Measurements from ENCODE around the gene RNF14.

GRCh38 chr5:141929398-141930058 lies 39.4 kb upstream of the RNF14 start:
- TF ChIP-seq, protein P1, sequence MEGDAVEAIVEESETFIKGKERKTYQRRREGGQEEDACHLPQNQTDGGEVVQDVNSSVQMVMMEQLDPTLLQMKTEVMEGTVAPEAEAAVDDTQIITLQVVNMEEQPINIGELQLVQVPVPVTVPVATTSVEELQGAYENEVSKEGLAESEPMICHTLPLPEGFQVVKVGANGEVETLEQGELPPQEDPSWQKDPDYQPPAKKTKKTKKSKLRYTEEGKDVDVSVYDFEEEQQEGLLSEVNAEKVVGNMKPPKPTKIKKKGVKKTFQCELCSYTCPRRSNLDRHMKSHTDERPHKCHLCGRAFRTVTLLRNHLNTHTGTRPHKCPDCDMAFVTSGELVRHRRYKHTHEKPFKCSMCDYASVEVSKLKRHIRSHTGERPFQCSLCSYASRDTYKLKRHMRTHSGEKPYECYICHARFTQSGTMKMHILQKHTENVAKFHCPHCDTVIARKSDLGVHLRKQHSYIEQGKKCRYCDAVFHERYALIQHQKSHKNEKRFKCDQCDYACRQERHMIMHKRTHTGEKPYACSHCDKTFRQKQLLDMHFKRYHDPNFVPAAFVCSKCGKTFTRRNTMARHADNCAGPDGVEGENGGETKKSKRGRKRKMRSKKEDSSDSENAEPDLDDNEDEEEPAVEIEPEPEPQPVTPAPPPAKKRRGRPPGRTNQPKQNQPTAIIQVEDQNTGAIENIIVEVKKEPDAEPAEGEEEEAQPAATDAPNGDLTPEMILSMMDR (IDR thresholded peaks at IDR 0.05) = no peak
- TF ChIP-seq SMC3 (IDR thresholded peaks at IDR 0.05; ENCODE audit: low read depth, low read length) (no peak), POLR2AphosphoS5 (IDR thresholded peaks at IDR 0.05; ENCODE audit: low read depth, low read length) (no peak), EP300 (IDR thresholded peaks at IDR 0.05; ENCODE audit: borderline replicate concordance in 1 of 2, low read depth in 1 of 2, low read length in 1 of 2) (no peak), TAF1 (IDR thresholded peaks at IDR 0.05; ENCODE audit: borderline replicate concordance, low read depth, low read length) (no peak), EZH2phosphoT487 (IDR thresholded peaks at IDR 0.05; ENCODE audit: borderline replicate concordance, low read depth) (no peak), MAX (IDR thresholded peaks at IDR 0.05; ENCODE audit: low read depth) (no peak), FOSL2 (IDR thresholded peaks at IDR 0.05; ENCODE audit: borderline replicate concordance, low read depth) (no peak), TEAD4 (IDR thresholded peaks at IDR 0.05; ENCODE audit: borderline replicate concordance, insufficient read depth) (no peak), JUND (IDR thresholded peaks at IDR 0.05) (no peak)
- TF ChIP-seq, protein P2, sequence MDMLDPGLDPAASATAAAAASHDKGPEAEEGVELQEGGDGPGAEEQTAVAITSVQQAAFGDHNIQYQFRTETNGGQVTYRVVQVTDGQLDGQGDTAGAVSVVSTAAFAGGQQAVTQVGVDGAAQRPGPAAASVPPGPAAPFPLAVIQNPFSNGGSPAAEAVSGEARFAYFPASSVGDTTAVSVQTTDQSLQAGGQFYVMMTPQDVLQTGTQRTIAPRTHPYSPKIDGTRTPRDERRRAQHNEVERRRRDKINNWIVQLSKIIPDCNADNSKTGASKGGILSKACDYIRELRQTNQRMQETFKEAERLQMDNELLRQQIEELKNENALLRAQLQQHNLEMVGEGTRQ (IDR thresholded peaks at IDR 0.05; ENCODE audit: borderline replicate concordance, low read depth, low read length) = no peak
- TF ChIP-seq, protein P3, sequence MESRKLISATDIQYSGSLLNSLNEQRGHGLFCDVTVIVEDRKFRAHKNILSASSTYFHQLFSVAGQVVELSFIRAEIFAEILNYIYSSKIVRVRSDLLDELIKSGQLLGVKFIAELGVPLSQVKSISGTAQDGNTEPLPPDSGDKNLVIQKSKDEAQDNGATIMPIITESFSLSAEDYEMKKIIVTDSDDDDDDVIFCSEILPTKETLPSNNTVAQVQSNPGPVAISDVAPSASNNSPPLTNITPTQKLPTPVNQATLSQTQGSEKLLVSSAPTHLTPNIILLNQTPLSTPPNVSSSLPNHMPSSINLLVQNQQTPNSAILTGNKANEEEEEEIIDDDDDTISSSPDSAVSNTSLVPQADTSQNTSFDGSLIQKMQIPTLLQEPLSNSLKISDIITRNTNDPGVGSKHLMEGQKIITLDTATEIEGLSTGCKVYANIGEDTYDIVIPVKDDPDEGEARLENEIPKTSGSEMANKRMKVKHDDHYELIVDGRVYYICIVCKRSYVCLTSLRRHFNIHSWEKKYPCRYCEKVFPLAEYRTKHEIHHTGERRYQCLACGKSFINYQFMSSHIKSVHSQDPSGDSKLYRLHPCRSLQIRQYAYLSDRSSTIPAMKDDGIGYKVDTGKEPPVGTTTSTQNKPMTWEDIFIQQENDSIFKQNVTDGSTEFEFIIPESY (IDR thresholded peaks at IDR 0.05; ENCODE audit: borderline replicate concordance, low read depth) = no peak
- TF ChIP-seq, protein P4, sequence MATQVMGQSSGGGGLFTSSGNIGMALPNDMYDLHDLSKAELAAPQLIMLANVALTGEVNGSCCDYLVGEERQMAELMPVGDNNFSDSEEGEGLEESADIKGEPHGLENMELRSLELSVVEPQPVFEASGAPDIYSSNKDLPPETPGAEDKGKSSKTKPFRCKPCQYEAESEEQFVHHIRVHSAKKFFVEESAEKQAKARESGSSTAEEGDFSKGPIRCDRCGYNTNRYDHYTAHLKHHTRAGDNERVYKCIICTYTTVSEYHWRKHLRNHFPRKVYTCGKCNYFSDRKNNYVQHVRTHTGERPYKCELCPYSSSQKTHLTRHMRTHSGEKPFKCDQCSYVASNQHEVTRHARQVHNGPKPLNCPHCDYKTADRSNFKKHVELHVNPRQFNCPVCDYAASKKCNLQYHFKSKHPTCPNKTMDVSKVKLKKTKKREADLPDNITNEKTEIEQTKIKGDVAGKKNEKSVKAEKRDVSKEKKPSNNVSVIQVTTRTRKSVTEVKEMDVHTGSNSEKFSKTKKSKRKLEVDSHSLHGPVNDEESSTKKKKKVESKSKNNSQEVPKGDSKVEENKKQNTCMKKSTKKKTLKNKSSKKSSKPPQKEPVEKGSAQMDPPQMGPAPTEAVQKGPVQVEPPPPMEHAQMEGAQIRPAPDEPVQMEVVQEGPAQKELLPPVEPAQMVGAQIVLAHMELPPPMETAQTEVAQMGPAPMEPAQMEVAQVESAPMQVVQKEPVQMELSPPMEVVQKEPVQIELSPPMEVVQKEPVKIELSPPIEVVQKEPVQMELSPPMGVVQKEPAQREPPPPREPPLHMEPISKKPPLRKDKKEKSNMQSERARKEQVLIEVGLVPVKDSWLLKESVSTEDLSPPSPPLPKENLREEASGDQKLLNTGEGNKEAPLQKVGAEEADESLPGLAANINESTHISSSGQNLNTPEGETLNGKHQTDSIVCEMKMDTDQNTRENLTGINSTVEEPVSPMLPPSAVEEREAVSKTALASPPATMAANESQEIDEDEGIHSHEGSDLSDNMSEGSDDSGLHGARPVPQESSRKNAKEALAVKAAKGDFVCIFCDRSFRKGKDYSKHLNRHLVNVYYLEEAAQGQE (IDR thresholded peaks at IDR 0.05; ENCODE audit: low read depth, low read length) = no peak

All from SK-N-SH (cell line).